NCI-H1436 (cell line): ENCODE results near the gene HIPK4.
"Not testable (repeated sequence)": the region's sequence is repeated elsewhere in the genome, so short reads cannot be mapped to it uniquely, and the experiment has no call there.

Experiments
- DNase-seq: peaks from one replicate; lab custom pipeline; 2025; lab: John Stamatoyannopoulos, UW

HIPK4 gene

DNA sequence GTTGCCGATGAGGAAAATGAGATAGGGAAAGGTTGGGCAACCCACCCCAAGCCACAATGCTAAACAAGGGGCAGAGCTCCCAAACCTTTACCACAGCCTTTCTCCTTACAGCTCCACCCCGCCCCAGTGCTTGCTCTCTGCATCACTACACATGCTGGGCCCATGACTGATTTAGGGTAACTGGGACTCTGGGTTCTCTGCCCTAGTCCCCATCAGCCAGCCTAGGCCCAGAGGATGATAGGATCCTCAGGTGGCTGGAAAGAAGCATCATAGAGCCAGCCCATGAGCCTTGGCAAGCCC is 53.4 kb downstream of the HIPK4 start:
- no peak for DNase-seq

DNA sequence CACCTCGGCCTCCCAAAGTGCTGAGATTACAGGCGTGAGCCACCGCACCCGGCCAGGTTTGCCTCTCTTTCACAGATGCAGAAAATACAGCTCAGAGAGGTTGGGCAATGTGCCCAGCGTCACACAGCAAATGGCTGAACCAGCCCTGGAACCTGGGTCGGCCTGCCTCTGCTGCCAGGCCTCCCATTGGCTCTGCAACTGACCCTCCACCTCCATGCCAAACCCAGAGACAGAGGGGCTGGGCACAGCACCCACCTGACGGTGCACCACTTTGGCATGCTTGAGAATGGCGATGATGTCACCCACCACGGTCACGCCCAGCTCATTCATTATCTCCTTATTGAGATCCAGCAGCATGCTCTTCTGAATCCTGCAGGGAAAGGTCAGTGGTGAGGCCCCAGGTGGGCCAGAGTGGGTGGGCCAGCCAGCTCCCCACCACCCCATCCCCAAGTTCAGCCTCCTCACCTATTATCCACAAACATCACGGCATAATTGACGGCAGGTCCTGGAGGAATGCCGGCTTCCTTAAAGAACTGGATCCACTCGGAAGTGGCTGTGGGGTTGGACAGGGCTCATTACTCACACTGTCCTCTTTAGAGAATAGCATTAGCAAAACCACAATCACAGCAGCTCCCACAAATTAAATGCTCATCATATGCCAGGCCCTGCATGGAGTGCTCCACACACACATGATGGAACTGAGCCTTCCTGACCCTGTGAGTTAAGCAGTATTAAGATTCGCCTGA is 54.0 kb downstream of the HIPK4 start:
- DNase-seq: no peak

DNA sequence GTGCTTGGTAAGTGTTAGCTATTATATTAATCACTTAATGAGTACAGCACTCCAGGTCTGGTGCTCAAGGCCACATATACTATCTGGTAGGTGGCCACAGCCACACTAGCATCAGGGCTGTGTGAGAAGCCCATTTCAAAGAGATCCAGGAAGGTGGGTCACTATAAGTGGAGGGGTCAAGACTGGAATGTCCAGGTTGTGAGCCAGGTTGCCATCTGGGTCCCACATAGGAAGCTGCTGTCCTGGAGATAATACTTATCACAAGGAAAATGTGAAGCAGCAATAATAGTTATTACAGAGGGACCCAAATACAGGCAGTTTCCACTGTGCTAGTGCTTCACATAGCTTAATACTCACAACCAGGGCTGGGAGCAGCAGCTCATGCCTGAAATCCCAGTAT is 54.9 kb downstream of the HIPK4 start:
- DNase-seq: no peak

DNA sequence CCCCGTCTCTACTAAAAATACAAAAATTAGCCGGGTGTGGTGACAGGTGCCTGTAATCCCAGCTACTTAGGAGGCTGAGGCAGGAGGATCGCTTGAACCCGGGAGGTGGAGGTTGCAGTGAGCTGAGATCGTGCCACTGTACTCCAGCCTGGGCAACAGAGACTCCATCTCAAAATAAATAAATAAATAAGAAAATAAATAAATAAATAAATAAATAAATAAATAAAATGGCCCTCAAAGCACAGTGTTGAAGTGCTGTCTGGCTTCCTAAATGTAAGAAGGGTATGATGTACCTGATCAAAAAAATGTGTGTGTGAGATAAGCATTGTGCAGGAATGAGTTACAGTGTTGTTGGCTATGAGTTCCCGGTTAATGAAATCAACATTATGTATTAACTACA is 56.9 kb downstream of the HIPK4 start:
- not testable (repeated sequence) for DNase-seq

DNA sequence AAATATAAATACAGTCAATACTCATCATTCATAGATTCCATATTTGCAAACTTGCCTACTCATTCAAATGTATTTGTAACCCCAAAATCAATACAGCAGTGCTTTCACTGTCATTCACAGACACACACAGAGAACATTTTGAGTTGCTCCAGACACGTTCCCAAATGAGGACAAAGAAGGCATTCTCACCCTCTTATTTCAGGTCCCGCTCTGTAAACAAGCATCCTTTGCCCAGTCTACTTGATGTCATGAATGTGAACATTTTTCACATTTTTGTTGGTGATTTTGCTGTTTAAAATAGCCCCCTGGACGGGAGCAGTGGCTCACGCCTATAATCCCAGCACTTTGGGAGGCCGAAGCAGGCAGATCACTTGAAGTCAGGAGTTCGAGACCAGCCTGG is 57.3 kb downstream of the HIPK4 start:
- no peak for DNase-seq

DNA sequence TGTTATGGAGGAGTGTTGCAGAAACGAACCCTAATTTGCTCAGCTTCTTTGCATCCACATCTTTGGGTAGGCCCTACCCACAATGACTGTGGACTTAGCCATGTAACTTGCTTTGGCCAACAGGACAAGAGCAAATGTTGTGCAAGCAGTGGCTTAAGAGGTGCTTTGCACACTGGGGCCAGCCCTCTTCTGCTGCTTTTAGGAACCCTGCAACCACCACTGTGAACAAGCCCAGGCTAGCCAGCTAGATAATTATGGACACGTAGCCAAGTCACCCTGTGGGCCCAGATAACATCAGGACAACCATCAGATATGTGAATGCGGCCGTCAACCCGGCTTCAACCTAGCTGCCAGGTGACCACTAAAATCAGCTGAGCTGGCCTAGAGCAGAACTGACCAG is 58.9 kb downstream of the HIPK4 start:
- no peak for DNase-seq
